A549 (cell line): ENCODE measurements around the gene NFATC2. TPM values are rescaled to one million over a fixed set of nuclear protein-coding genes. Genes with fewer than 3 reads are reported as not detected.

Experiments
- ATAC-seq, 2 experiments: fragments of 200-7000 bp in 1 of 2; fragments of >200 bp in 1 of 2; cut with Nextera tagmentation in 1 of 2; cut with Tn5 transposase in 1 of 2; 3 replicates each; pipeline versions ENCODE4 v1.8.0 to v1.9.1; 2018 to 2020; ENCODE audit warnings: mild to moderate bottlenecking in 1 of 2, moderate library complexity in 1 of 2
- CTCF ChIA-PET: fragments of 300-600 bp; sonication (Branson Sonifier 250); formaldehyde crosslinking; extraction: SDS; loops from one replicate; lab custom pipeline; 2021; ENCODE audit warnings: antibody characterized with exemption, inconsistent platforms; lab: Yijun Ruan, JAX
- POLR2A ChIA-PET: fragments of 350-600 bp; formaldehyde crosslinking; extraction: SDS; loops from one replicate; lab custom pipeline; 2021; ENCODE audit warnings: antibody characterized with exemption, inconsistent platforms; lab: Yijun Ruan, JAX
- DNase-seq, 2 experiments: peaks; one replicate each; pipeline versions ENCODE4 v3.0.0 to v3.0.0-alpha.2; 2011 to 2016; ENCODE audit warnings: low read depth in 1 of 2, low spot score in 1 of 2
- FAIRE-seq: peaks from 2 replicates; lab custom pipeline; 2011; peaks lifted over from hg19 to GRCh38; lab: Jason Lieb, UNC
- H3K27ac ChIP-seq, 2 experiments: fragments of >200 bp; sonication (Bioruptor Twin); formaldehyde crosslinking; 3 replicates each; pipeline ENCODE4 v1.5.1; 2016 to 2017
- H3K4me1 ChIP-seq: fragments of >200 bp; sonication (Bioruptor Twin); formaldehyde crosslinking; 3 replicates; pipeline ENCODE4 v1.6.1; 2016
- H3K4me2 ChIP-seq: fragments of >200 bp; sonication (Bioruptor Twin); formaldehyde crosslinking; 3 replicates; pipeline ENCODE4 v1.6.1; 2016
- H3K4me3 ChIP-seq: fragments of >200 bp; sonication (Bioruptor Twin); formaldehyde crosslinking; 3 replicates; pipeline ENCODE4 v1.5.1; 2016
- H3K9me3 ChIP-seq: fragments of >200 bp; sonication (Bioruptor Twin); formaldehyde crosslinking; 3 replicates; pipeline ENCODE4 v1.6.1; 2016
- ATOH8 ChIP-seq: fragments of 250-450 bp; sonication (Bioruptor Pico); IDR thresholded peaks from 2 replicates; pipeline ENCODE4 v1.5.0; 2020; ENCODE audit warnings: low read depth, mild to moderate bottlenecking, moderate library complexity
- BHLHE40 ChIP-seq: IDR thresholded peaks from 2 replicates; pipeline ENCODE4 v1.6.1; 2012; ENCODE audit warnings: low read depth, low read length, inconsistent platforms
- CHD4 ChIP-seq: fragments of 200-600 bp; sonication (generic); IDR thresholded peaks from 2 replicates; pipeline ENCODE4 v1.6.1; 2016; ENCODE audit warnings: antibody characterized with exemption, mild to moderate bottlenecking, borderline replicate concordance
- EHMT2 ChIP-seq: fragments of 200-600 bp; sonication (generic); IDR thresholded peaks from 2 replicates; pipeline ENCODE4 v1.6.1; 2016; ENCODE audit warnings: antibody characterized with exemption, low read depth, mild to moderate bottlenecking, moderate library complexity
- FOXS1 ChIP-seq: fragments of 250-450 bp; sonication (Bioruptor Pico); IDR thresholded peaks from 2 replicates; pipeline ENCODE4 v1.5.0; 2020; ENCODE audit warnings: mild to moderate bottlenecking, moderate library complexity
- HOXA7 ChIP-seq: fragments of 250-450 bp; sonication (Bioruptor Pico); IDR thresholded peaks from 2 replicates; pipeline ENCODE4 v1.5.0; 2020; ENCODE audit warnings: mild to moderate bottlenecking, moderate library complexity
- HOXB13 ChIP-seq: fragments of 250-450 bp; sonication (Bioruptor Pico); IDR thresholded peaks from 2 replicates; pipeline ENCODE4 v1.5.0; 2020; ENCODE audit warnings: low read depth, mild to moderate bottlenecking, moderate library complexity
- HOXB5 ChIP-seq: fragments of 250-450 bp; sonication (Bioruptor Pico); IDR thresholded peaks from 2 replicates; pipeline ENCODE4 v1.5.0; 2020; ENCODE audit warnings: mild to moderate bottlenecking, moderate library complexity
- MAZ ChIP-seq: fragments of 150-350 bp; IDR thresholded peaks from 2 replicates; pipeline ENCODE4 v1.6.1; 2014; ENCODE audit warnings: antibody characterized with exemption, low read depth, low read length, borderline replicate concordance
- NFE2L2 ChIP-seq: fragments of 150-350 bp; conservative IDR thresholded peaks from 2 replicates; pipeline ENCODE4 v1.6.1; 2014; ENCODE audit warnings: low read length
- NPAS2 ChIP-seq: fragments of 250-450 bp; sonication (Bioruptor Pico); IDR thresholded peaks from 2 replicates; pipeline ENCODE4 v1.8.0; 2022; ENCODE audit warnings: mild to moderate bottlenecking, moderate library complexity, borderline replicate concordance
- NR3C1 ChIP-seq: fragments of >200 bp; sonication (Bioruptor Twin); formaldehyde crosslinking; IDR thresholded peaks from 3 replicates; pipeline ENCODE4 v1.6.1; 2017
- POLR2AphosphoS2 ChIP-seq: conservative IDR thresholded peaks from 2 replicates; pipeline ENCODE4 v1.6.1; 2012; ENCODE audit warnings: low read length, improper control_type of control experiment, inconsistent platforms
- REST ChIP-seq: fragments of 200-600 bp; sonication (generic); IDR thresholded peaks from 2 replicates; pipeline ENCODE4 v1.6.1; 2016; ENCODE audit warnings: antibody characterized with exemption, mild to moderate bottlenecking, moderate library complexity
- RFX5 ChIP-seq: fragments of 450-650 bp; IDR thresholded peaks from 2 replicates; pipeline ENCODE4 v1.7.1; 2014; ENCODE audit warnings: antibody characterized with exemption, mild to moderate bottlenecking, moderate library complexity
- SMC3 ChIP-seq: fragments of >200 bp; sonication (Bioruptor Twin); formaldehyde crosslinking; IDR thresholded peaks from 3 replicates; pipeline ENCODE4 v1.6.1; 2018; ENCODE audit warnings: inconsistent platforms
- TFCP2L1 ChIP-seq: fragments of 250-450 bp; sonication (Bioruptor Pico); IDR thresholded peaks from 2 replicates; pipeline ENCODE4 v1.5.0; 2021; ENCODE audit warnings: mild to moderate bottlenecking
- TP53 ChIP-seq: fragments of 250-450 bp; sonication (Bioruptor Pico); IDR thresholded peaks from 2 replicates; pipeline ENCODE4 v1.5.0; 2021; ENCODE audit warnings: mild to moderate bottlenecking, moderate library complexity
- ZFP36 ChIP-seq: fragments of 450-650 bp; IDR thresholded peaks from 2 replicates; pipeline ENCODE4 v1.6.1; 2014; ENCODE audit warnings: borderline replicate concordance; ENCODE audit not compliant: partially characterized antibody
- ZNF302 ChIP-seq: fragments of 250-450 bp; sonication (Bioruptor Pico); IDR thresholded peaks from 2 replicates; pipeline ENCODE4 v1.9.0; 2021; ENCODE audit warnings: inconsistent platforms, mild to moderate bottlenecking, moderate library complexity
- ZSCAN20 ChIP-seq: fragments of 250-450 bp; sonication (Bioruptor Pico); IDR thresholded peaks from 2 replicates; pipeline ENCODE4 v1.8.0; 2022; ENCODE audit warnings: mild to moderate bottlenecking, moderate library complexity
- WGBS: methylation state at CpG from one replicate; pipeline ENCODE4 v1.1.6; 2017; ENCODE audit errors: missing lambda C conversion rate; 5-methylcytosine and 5-hydroxymethylcytosine counted together
- polyA plus RNA-seq, 4 experiments: library from polyadenylated mRNA; depleted of rRNA in 3 of 4; stranded (reverse); fragments of >200 nt; fragmentation: RNase III in 1 of 4; extraction: RNeasy Plus Mini Kit Qiagen cat#74134 plus additional on column Dnase treatment in 1 of 4; gene quantifications; 2 replicates in 3 of 4; 3 replicates in 1 of 4; pipeline ENCODE4 v1.2.3, GENCODE V29; 2011 to 2017

Gene NFATC2
- polyA plus RNA-seq, 2 of the 4 experiments (the other 2 are of a cell fraction): 0.75 to 1.6 TPM

- Histone ChIP-seq H3K4me2 (no peak overlapping the region), H3K9me3 (no peaks in the 10 kb centered on the region), H3K4me1 (no peaks in the 10 kb centered on the region), H3K4me3 (no peak overlapping the region), H3K27ac (no peak overlapping the region)
- FAIRE-seq (no peak), ATAC-seq (no peak), DNase-seq (no peak)
- POLR2A ChIA-PET: no interaction called here
- TF ChIP-seq HOXA7 (no peak), ZSCAN20 (no peak), EHMT2 (no peak), CHD4 (no peak), TP53 (no peak), ATOH8 (CRISPR knock-in tag) (no peak), TFCP2L1 (CRISPR knock-in tag) (no peak), NFE2L2 (no peak), HOXB13 (no peak), MAZ (no peak), HOXB5 (CRISPR knock-in tag) (no peak), ZFP36 (no peak), NR3C1 (no peak), BHLHE40 (no peak), FOXS1 (no peak), REST (no peak), ZNF302 (no peak), SMC3 (no peak), RFX5 (no peak), POLR2AphosphoS2 (no peak)
- WGBS: 83% methylated on average over 15 of the region's 15 CpGs
- CTCF ChIA-PET: interaction anchor here (1.0 to 1.3 kb wide), 2 partner anchors 9 to 170 kb away, joined by 3 read pairs; no protein-coding TSS in a partner anchor
These were observed 118.0 kb downstream of the NFATC2 start for GRCh38 chr20:51424270-51425117.

GRCh38 chr20:51423810-51424209, 118.7 kb downstream of the NFATC2 start:
- whole genome bisulfite sequencing: 78% methylated on average over 7 of the region's 7 CpGs
- Histone ChIP-seq H3K4me3 (no peak overlapping the region), H3K4me1 (no peaks in the 10 kb centered on the region), H3K9me3 (no peaks in the 10 kb centered on the region), H3K4me2 (no peak overlapping the region), H3K27ac (no peak overlapping the region)
- FAIRE-seq (no peak), ATAC-seq (no peak), DNase-seq (no peak)
- TF ChIP-seq RFX5: no peak
- no peak for TF ChIP-seq POLR2AphosphoS2
- no peak for TF ChIP-seq TP53
- no peak for TF ChIP-seq HOXB13
- TF ChIP-seq HOXB5 (CRISPR knock-in tag): no peak
- no peak for TF ChIP-seq NPAS2 (CRISPR knock-in tag)
- ChIA-PET CTCF (interaction anchor here (0.7 to 1.3 kb wide), 4 partner anchors 9 to 436 kb away, joined by 3 to 4 read pairs (median 3); no protein-coding TSS in a partner anchor), POLR2A (no interaction called here)
